GM11168 (cell line): ENCODE measurements around the gene RGS19.

Experiments
- in situ Hi-C: fragments of 300-500 bp; cut with MboI; formaldehyde crosslinking; loops from one replicate; pipeline ENCODE4 v1.12.0; 2022; ENCODE audit warnings: low sequenced_read_pairs; ENCODE audit not compliant: unreplicated experiment

The RGS19 gene

GRCh38 chr20:64024141-64024990 lies 55.0 kb downstream of the RGS19 start:
- in situ Hi-C loops, result no loop called here

- in situ Hi-C loops, result no loop called here
Observed at GRCh38 chr20:64023361-64024140, 55.8 kb downstream of the RGS19 start.
